Measurements from ENCODE around the gene ADGRL4.

The ADGRL4 gene

GRCh38 chr1:78854556-78854955 is 152.0 kb downstream of the ADGRL4 start:
- no peak overlapping the region for H3K27ac ChIP-seq
- ChIA-PET POLR2A (ENCODE audit: low non-redundant PET) (no interaction called here), CTCF (no interaction called here)
- no peak for TF ChIP-seq CTCF (conservative IDR thresholded peaks at IDR 0.05; ENCODE audit: low read depth)
- no peak for DNase-seq (ENCODE audit: low spot score)

GRCh38 chr1:78843546-78843945 is 163.0 kb downstream of the ADGRL4 start:
- POLR2A ChIA-PET (ENCODE audit: low non-redundant PET) = no interaction called here
- CTCF ChIA-PET = no interaction called here
- DNase-seq (ENCODE audit: low spot score) = no peak
- H3K27ac ChIP-seq = no peak overlapping the region
- TF ChIP-seq CTCF (conservative IDR thresholded peaks at IDR 0.05; ENCODE audit: low read depth) = no peak

- POLR2A ChIA-PET (ENCODE audit: low non-redundant PET) = no interaction called here
- CTCF ChIA-PET = no interaction called here
- no peak overlapping the region for H3K27ac ChIP-seq
- no peak for TF ChIP-seq CTCF (conservative IDR thresholded peaks at IDR 0.05; ENCODE audit: low read depth)
- no peak for DNase-seq (ENCODE audit: low spot score)
Measured at GRCh38 chr1:78843111-78843510, 163.4 kb downstream of the ADGRL4 start.

DNA sequence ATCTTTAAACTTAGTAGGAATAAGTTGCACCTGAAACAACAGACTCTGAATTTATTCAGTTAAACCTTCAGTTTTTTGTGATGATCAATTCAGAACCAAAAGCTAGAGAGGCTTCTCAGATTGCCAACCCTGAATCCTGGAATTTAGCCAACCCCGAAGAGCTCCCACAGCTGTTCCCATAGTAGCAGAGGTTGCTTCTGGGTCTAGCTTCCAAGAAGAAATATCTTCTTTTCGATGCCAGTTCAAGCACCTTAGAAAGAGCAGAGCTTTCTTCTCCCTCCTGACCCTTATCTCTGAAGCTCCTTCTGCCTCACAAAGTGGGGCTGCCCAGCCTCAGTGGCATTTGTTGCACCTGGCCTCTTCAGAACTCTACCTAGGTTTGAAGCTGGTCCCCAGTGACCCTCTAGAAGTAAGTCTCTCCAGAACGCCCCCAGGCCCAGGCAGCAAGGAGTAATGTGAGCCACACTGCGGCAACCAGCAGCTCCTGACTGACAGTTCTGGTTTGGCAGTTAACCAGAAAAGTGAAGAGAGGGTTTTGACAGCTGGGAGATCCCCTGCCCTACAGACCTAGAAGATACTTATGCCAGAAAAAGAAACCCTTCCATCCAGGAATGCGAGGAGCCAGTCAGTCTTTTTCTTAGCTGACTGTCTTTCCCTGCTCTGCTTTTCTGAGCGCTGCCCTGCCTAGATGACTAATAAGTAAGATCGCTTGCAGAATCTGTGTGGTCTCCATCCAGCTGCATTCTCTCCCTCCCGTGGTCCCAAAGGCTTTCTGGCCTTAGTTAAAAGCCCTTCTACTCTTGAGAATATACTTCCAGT is 165.9 kb downstream of the ADGRL4 start:
- ChIA-PET CTCF (interaction anchor here (0.6 to 0.7 kb wide), 2 partner anchors 384 to 1374 kb away, joined by 3 read pairs; no protein-coding TSS in a partner anchor), POLR2A (ENCODE audit: low non-redundant PET) (no interaction called here)
- no peak for TF ChIP-seq CTCF (conservative IDR thresholded peaks at IDR 0.05; ENCODE audit: low read depth)
- peak overlapping the region; percentile 43 for H3K27ac ChIP-seq
- DNase-seq (ENCODE audit: low spot score) = peak; percentile 21

All from RWPE1 (cell line).